Gastroesophageal sphincter (tissue), 4 donors: ENCODE results near the gene F2R. TPM values are rescaled to one million over a fixed set of nuclear protein-coding genes. Genes with fewer than 3 reads are reported as not detected.
"Not testable (repeated sequence)": the region's sequence is repeated elsewhere in the genome, so short reads cannot be mapped to it uniquely, and the experiment has no call there.

Experiments
- ATAC-seq: fragments of 150-250 bp; one replicate; pipeline ENCODE4 v1.9.1; 2016; ENCODE audit warnings: mild to moderate bottlenecking, moderate library complexity
- H3K27ac ChIP-seq, 4 donors: fragments of 200-600 bp; sonication (generic) in 3 of 4; 1 replicate in 3 of 4; 2 replicates in 1 of 4; pipeline ENCODE4 v1.5.1; 2016 to 2019
- H3K27me3 ChIP-seq: fragments of 200-600 bp; sonication (generic); one replicate; pipeline ENCODE4 v1.5.1; 2019
- H3K36me3 ChIP-seq, 2 donors: fragments of 200-600 bp; sonication (generic); one replicate each; pipeline ENCODE4 v1.5.1; 2019; ENCODE audit warnings: control low read depth in 1 of 2
- H3K4me1 ChIP-seq, 3 donors: fragments of 200-600 bp; sonication (generic); 1 replicate in 2 of 3; 2 replicates in 1 of 3; pipeline ENCODE4 v1.5.1; 2016 to 2019; ENCODE audit warnings: control low read depth in 2 of 3
- H3K4me3 ChIP-seq, 2 donors: fragments of 200-600 bp; sonication (generic); one replicate each; pipeline ENCODE4 v1.5.1; 2019; ENCODE audit warnings: mild to moderate bottlenecking in 1 of 2, moderate library complexity in 1 of 2
- H3K9me3 ChIP-seq, 3 donors: fragments of 200-600 bp; sonication (generic); one replicate each; pipeline ENCODE4 v1.5.1; 2017 to 2019; ENCODE audit warnings: control low read depth in 2 of 3
- EP300 ChIP-seq: sonication (generic); formaldehyde crosslinking; IDR thresholded peaks from one replicate; pipeline ENCODE4 v1.6.1; 2017; ENCODE audit warnings: antibody characterized with exemption, mild to moderate bottlenecking
- POLR2A ChIP-seq, 2 donors: fragments of 450-650 bp; IDR thresholded peaks; one replicate each; pipeline ENCODE4 v1.6.1; 2017; ENCODE audit warnings: antibody characterized with exemption in 2 of 2, mild to moderate bottlenecking in 2 of 2, moderate library complexity in 1 of 2
- POLR2AphosphoS5 ChIP-seq: sonication (generic); formaldehyde crosslinking; IDR thresholded peaks from one replicate; pipeline ENCODE4 v1.6.1; 2017; ENCODE audit warnings: antibody characterized with exemption
- WGBS, 2 donors: methylation state at CpG; one replicate each; pipeline ENCODE4 v1.1.5; 2018; ENCODE audit warnings: low coverage in 1 of 2; 5-methylcytosine and 5-hydroxymethylcytosine counted together
- total RNA-seq, 4 donors: library from RNA; depleted of rRNA; stranded (reverse); fragments of >200 nt; gene quantifications; one replicate each; pipeline ENCODE4 v1.1.0, GENCODE V29; 2016
- TF ChIP-seq, protein P1 (sequence below), 4 experiments: fragments of 200-600 bp in 2 of 4; fragments of 450-650 bp in 2 of 4; sonication (generic) in 1 of 4; IDR thresholded peaks; one replicate each; pipeline ENCODE4 v1.5.1; 2017 to 2019; ENCODE audit warnings: antibody characterized with exemption in 4 of 4, mild to moderate bottlenecking in 2 of 4, moderate library complexity in 2 of 4

Gene F2R
- total RNA-seq, 4 donors from 2014 or later: 7.5 to 20.9 (median 11.3) TPM

DNA sequence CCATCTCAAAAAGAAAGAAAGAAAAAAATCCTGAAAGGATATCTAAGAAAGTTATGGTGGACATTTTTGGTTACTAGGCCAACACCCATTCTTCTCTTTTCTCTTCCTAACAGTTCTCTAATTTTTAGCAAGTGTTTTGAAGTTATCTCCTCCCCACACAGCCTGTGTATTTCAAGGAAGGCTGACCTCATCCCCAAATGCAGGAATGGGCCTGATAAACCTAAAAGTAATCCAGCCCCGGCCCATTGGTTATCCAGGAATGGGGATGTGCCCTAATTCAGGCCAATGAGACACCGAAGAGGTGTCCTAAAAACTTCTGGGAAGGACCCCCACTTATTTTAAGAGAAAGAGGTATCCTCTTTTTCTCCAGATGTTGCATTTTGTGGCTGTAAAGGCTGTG is 46.6 kb downstream of the F2R start:
- no peak overlapping the region for H3K27ac ChIP-seq
- TF ChIP-seq POLR2A (IDR thresholded peaks at IDR 0.05): no peak
- TF ChIP-seq, protein P1, sequence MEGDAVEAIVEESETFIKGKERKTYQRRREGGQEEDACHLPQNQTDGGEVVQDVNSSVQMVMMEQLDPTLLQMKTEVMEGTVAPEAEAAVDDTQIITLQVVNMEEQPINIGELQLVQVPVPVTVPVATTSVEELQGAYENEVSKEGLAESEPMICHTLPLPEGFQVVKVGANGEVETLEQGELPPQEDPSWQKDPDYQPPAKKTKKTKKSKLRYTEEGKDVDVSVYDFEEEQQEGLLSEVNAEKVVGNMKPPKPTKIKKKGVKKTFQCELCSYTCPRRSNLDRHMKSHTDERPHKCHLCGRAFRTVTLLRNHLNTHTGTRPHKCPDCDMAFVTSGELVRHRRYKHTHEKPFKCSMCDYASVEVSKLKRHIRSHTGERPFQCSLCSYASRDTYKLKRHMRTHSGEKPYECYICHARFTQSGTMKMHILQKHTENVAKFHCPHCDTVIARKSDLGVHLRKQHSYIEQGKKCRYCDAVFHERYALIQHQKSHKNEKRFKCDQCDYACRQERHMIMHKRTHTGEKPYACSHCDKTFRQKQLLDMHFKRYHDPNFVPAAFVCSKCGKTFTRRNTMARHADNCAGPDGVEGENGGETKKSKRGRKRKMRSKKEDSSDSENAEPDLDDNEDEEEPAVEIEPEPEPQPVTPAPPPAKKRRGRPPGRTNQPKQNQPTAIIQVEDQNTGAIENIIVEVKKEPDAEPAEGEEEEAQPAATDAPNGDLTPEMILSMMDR (IDR thresholded peaks at IDR 0.05): no peak
- no peak for TF ChIP-seq POLR2AphosphoS5
- no peak for TF ChIP-seq EP300

DNA sequence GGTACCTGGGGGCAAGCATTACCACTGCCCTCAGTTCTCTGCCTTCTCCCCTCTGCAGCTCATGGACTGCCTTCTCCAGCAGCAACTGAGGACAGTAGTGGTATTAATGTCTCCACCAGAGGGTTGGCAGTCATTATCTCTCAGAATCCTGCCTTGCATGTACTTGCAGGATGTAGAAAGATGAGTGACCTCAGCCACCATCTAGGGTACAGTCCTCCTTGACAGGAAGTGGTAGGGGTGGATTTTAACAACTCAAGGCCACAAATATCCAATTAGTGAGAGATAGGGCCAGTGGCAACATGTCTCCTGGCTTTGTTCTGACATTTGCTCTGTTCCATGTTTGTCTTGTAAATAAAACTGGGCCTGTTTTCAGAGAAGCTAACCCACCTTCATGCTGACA is 47.2 kb downstream of the F2R start:
- Histone ChIP-seq H3K36me3 (no peaks in the 10 kb centered on the region), H3K4me3 (no peak overlapping the region), H3K27me3 (no peaks in the 10 kb centered on the region), H3K27ac (no peak overlapping the region), H3K4me1 (no peaks in the 10 kb centered on the region), H3K9me3 (peaks cover 0 to 16% (median 0%) of the 10 kb centered on the region in 3 donors)
- ATAC-seq: no peak
- no peak for TF ChIP-seq POLR2AphosphoS5
- no peak for TF ChIP-seq EP300
- TF ChIP-seq, protein P1 (IDR thresholded peaks at IDR 0.05): no peak
- TF ChIP-seq POLR2A (IDR thresholded peaks at IDR 0.05): no peak

More for the DNA sequence above, 46.6 kb downstream of the F2R start:
- Histone ChIP-seq H3K27me3 (no peaks in the 10 kb centered on the region), H3K9me3 (peaks cover 0 to 16% (median 0%) of the 10 kb centered on the region in 3 donors), H3K4me3 (no peak overlapping the region), H3K36me3 (no peaks in the 10 kb centered on the region), H3K4me1 (no peaks in the 10 kb centered on the region)
- ATAC-seq: no peak
- 74 to 100% methylated on average over 1 to 2 of the region's 2 CpGs for WGBS, 2 donors

DNA sequence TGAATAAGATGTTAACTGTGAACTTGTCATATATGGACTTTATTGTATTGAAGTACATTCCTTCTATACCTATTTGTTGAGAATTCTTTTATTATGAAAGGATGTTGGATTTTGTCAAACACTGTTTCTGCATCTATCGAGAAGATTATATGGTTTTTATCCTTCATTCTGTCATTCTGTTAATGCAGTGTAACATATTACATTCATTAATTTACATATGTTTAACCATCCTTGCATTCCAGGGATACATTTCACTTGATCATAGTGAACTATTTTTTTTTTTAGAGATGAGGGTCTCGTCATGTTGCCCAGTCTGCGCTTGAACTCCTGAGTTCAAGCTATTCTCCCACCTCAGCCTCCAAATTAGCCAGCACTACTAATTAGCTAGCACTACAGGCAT is 48.4 kb downstream of the F2R start:
- WGBS, 2 donors: 83 to 92% methylated on average over 3 of the region's 3 CpGs
- H3K27ac ChIP-seq: no peak overlapping the region
- H3K36me3 ChIP-seq: no peaks in the 10 kb centered on the region
- peaks cover 0 to 16% (median 0%) of the 10 kb centered on the region in 3 donors for H3K9me3 ChIP-seq
- H3K27me3 ChIP-seq: no peaks in the 10 kb centered on the region
- ATAC-seq: no peak
- TF ChIP-seq, protein P1 (IDR thresholded peaks at IDR 0.05): no peak
- no peak for TF ChIP-seq POLR2AphosphoS5
- TF ChIP-seq EP300: no peak
- no peak for TF ChIP-seq POLR2A (IDR thresholded peaks at IDR 0.05)
- H3K4me3 ChIP-seq: no peak overlapping the region
- H3K4me1 ChIP-seq: no peaks in the 10 kb centered on the region

DNA sequence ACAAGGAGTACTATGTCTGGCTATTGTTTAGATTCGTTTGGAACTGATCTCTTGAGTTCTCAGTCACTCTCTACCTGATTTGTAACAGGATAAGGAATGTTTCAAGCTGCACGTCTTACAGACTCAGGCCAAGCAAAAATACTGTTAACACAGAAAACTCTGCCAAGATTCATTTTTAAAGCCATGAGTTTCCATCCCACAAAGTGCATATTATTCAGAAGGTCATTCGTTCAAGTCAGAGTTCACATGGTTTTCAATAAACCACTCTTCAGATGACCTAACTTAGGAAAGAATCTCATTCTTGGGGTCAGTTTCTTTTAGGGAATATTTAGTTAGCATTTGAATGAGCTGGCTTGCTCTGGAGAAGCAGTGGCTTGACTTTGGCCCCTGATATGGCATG is 49.3 kb downstream of the F2R start:
- Histone ChIP-seq H3K27ac (no peak overlapping the region), H3K4me3 (no peak overlapping the region), H3K9me3 (peaks cover 0 to 16% (median 0%) of the 10 kb centered on the region in 3 donors), H3K36me3 (no peaks in the 10 kb centered on the region), H3K27me3 (no peaks in the 10 kb centered on the region), H3K4me1 (no peaks in the 10 kb centered on the region)
- TF ChIP-seq EP300 (no peak), POLR2A (IDR thresholded peaks at IDR 0.05) (no peak), POLR2AphosphoS5 (no peak)
- TF ChIP-seq, protein P1 (IDR thresholded peaks at IDR 0.05): no peak
- no peak for ATAC-seq
- 41 to 47% methylated on average over 2 to 3 of the region's 3 CpGs for WGBS, 2 donors

DNA sequence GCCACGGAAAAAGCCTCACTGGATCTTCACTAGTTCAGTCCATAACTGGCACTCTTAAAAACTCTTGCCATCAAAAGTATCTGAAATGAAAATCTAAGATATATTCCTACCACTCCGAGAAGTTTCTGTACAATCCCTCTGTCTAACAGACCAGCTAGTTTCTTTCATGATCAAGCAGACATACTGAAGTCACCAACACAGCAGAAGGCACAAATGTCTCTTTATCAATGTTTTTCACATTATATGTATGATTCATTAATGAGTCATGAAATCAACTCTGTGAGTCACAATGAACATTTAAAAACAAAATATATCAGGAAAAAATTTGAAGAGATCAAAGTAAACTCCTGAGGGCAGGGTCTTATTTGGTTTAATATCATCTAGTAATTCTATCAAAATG is 50.8 kb downstream of the F2R start:
- no peak overlapping the region for H3K27ac ChIP-seq
- H3K4me3 ChIP-seq: no peak overlapping the region
- no peak for ATAC-seq
- H3K4me1 ChIP-seq: no peaks in the 10 kb centered on the region
- H3K9me3 ChIP-seq: peaks cover 0 to 16% (median 0%) of the 10 kb centered on the region in 3 donors
- no peaks in the 10 kb centered on the region for H3K27me3 ChIP-seq
- no peak for TF ChIP-seq POLR2A (IDR thresholded peaks at IDR 0.05)
- TF ChIP-seq EP300: no peak
- no peak for TF ChIP-seq POLR2AphosphoS5
- TF ChIP-seq, protein P1 (IDR thresholded peaks at IDR 0.05): no peak
- no peaks in the 10 kb centered on the region for H3K36me3 ChIP-seq
- 80 to 86% methylated on average over 2 of the region's 2 CpGs for WGBS, 2 donors

DNA sequence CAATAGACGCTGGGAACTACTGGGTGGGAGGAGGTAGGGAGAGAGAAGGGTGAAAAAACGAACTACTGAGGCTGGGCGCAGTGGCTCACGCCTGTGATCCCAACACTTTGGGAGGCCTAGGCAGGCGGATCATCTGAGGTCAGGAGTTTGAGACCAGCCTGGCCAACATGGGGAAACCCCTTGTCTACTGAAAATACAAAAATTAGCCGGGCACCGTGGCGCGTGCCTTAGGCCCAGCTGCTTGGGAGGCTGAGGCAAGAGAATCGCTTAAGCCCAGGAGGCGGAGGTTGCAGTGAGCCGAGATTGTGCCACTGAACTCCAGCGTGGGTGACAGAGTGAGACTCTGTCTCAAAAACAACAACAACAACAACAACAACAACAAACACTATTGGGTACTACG is 55.1 kb downstream of the F2R start:
- not testable (repeated sequence) for H3K9me3 ChIP-seq, H3K27ac ChIP-seq, H3K36me3 ChIP-seq, H3K4me1 ChIP-seq, H3K4me3 ChIP-seq, H3K27me3 ChIP-seq, ATAC-seq
- 88 to 96% methylated on average over 12 of the region's 14 CpGs for WGBS, 2 donors
